Neural cell (in vitro differentiated cells): Measurements from ENCODE around the gene NOC4L.

ENCODE experiments used
- CTCF ChIP-seq: fragments of 450-650 bp; IDR thresholded peaks from 2 replicates; pipeline ENCODE4 v1.5.1; 2014; ENCODE audit warnings: antibody characterized with exemption, mild to moderate bottlenecking, moderate library complexity; ENCODE audit not compliant: poor library complexity, severe bottlenecking
- EP300 ChIP-seq: fragments of 450-650 bp; conservative IDR thresholded peaks from 2 replicates; pipeline ENCODE4 v1.6.1; 2014; ENCODE audit warnings: antibody characterized with exemption, mild to moderate bottlenecking, moderate library complexity; ENCODE audit not compliant: poor library complexity, severe bottlenecking
- EZH2 ChIP-seq: fragments of 200-600, 300-800 bp; shearing (Covaris generic), sonication (generic); IDR thresholded peaks from 2 replicates; pipeline ENCODE4 v1.6.1; 2014; ENCODE audit warnings: antibody characterized with exemption, low read length, borderline replicate concordance, mild to moderate bottlenecking; ENCODE audit not compliant: insufficient read depth, poor library complexity, severe bottlenecking
- MXI1 ChIP-seq: fragments of 450-650 bp; conservative IDR thresholded peaks from 2 replicates; pipeline ENCODE4 v1.6.1; 2014; ENCODE audit warnings: antibody characterized with exemption, mild to moderate bottlenecking; ENCODE audit not compliant: poor library complexity, severe bottlenecking
- POLR2AphosphoS5 ChIP-seq: IDR thresholded peaks from 2 replicates; pipeline ENCODE4 v1.6.1; 2012
- REST ChIP-seq: IDR thresholded peaks from 2 replicates; pipeline ENCODE4 v1.6.1; 2012; ENCODE audit warnings: borderline replicate concordance
- TAF1 ChIP-seq: IDR thresholded peaks from 2 replicates; pipeline ENCODE4 v1.6.1; 2012; ENCODE audit warnings: low read depth

GRCh38 chr12:132099739-132100138 is 44.5 kb upstream of the NOC4L start:
- TF ChIP-seq EP300, result no peak
- no peak for TF ChIP-seq CTCF
- TF ChIP-seq REST, result no peak
- no peak for TF ChIP-seq EZH2
- TF ChIP-seq POLR2AphosphoS5, result no peak
- no peak for TF ChIP-seq TAF1
- TF ChIP-seq MXI1, result no peak
